Calu3 (cell line): ENCODE measurements around the gene ATP9A. TPM values are rescaled to one million over a fixed set of nuclear protein-coding genes. Genes with fewer than 3 reads are reported as not detected.

Source experiments
- BruUV-seq: library from RNA; stranded (reverse); fragments of 400-500 nt; replicated peaks from 2 replicates; lab custom pipeline; 2021; lab: Mats Ljungman, UMichigan
- CTCF ChIA-PET: fragments of 300-600 bp; sonication (Branson Sonifier 250); formaldehyde crosslinking; loops from one replicate; lab custom pipeline; 2022; ENCODE audit warnings: antibody characterized with exemption; lab: Charles Lee
- DNase-seq: peaks from one replicate; pipeline ENCODE4 v3.0.0; 2022
- H3K27ac Mint-ChIP-seq: one replicate; pipeline ENCODE4 v1.8.0; 2022; ENCODE audit warnings: mixed read lengths; ENCODE audit not compliant: unreplicated experiment
- H3K27me3 Mint-ChIP-seq: one replicate; pipeline ENCODE4 v1.8.0; 2022; ENCODE audit warnings: mixed read lengths; ENCODE audit not compliant: unreplicated experiment
- H3K36me3 Mint-ChIP-seq: one replicate; pipeline ENCODE4 v1.8.0; 2022; ENCODE audit warnings: mild to moderate bottlenecking, moderate library complexity, mixed read lengths; ENCODE audit not compliant: insufficient read depth, unreplicated experiment
- H3K4me1 Mint-ChIP-seq: one replicate; pipeline ENCODE4 v1.8.0; 2022; ENCODE audit warnings: mild to moderate bottlenecking, low read depth, mixed read lengths; ENCODE audit not compliant: unreplicated experiment
- H3K4me3 Mint-ChIP-seq: one replicate; pipeline ENCODE4 v1.8.0; 2022; ENCODE audit warnings: mild to moderate bottlenecking, low read depth, moderate library complexity, mixed read lengths; ENCODE audit not compliant: unreplicated experiment
- H3K9me3 Mint-ChIP-seq: one replicate; pipeline ENCODE4 v1.8.0; 2022; ENCODE audit warnings: low read depth, mixed read lengths; ENCODE audit not compliant: unreplicated experiment
- CTCF ChIP-seq: fragments of 200-600 bp; IDR thresholded peaks from one replicate; pipeline ENCODE4 v1.8.0; 2022; ENCODE audit warnings: antibody characterized with exemption; ENCODE audit not compliant: unreplicated experiment
- intact Hi-C: fragments of 100-400 bp; cut with micrococcal nuclease; formaldehyde crosslinking; loops from one replicate; pipeline ENCODE4 v1.10.0; 2022; ENCODE audit not compliant: unreplicated experiment
- total RNA-seq: library from RNA; stranded (reverse); gene quantifications from 2 replicates; pipeline ENCODE4 v1.2.3, GENCODE V29; 2022

The ATP9A gene
- total RNA-seq, 1 experiment from 2014 or later = 98.5 TPM

GRCh38 chr20:51623255-51623654 lies 144.9 kb downstream of the ATP9A start:
- Mint-ChIP-seq H3K9me3 (no peaks in the 10 kb centered on the region), H3K4me3 (no peak overlapping the region), H3K27ac (no peak overlapping the region), H3K27me3 (no peaks in the 10 kb centered on the region), H3K36me3 (peaks cover 27% of the 10 kb centered on the region), H3K4me1 (no peaks in the 10 kb centered on the region)
- intact Hi-C loops = no loop called here
- BruUV-seq = no TSS peak
- DNase-seq = no peak
- CTCF ChIA-PET = interaction anchor here (0.7 kb wide), 1 partner anchor 11 kb away, joined by 3 read pairs; no protein-coding TSS in a partner anchor
- no peak for TF ChIP-seq CTCF

- BruUV-seq = no TSS peak
- intact Hi-C loops = no loop called here
- Mint-ChIP-seq H3K36me3 (peaks cover 27% of the 10 kb centered on the region), H3K4me3 (no peak overlapping the region), H3K9me3 (no peaks in the 10 kb centered on the region), H3K27me3 (no peaks in the 10 kb centered on the region), H3K4me1 (no peaks in the 10 kb centered on the region), H3K27ac (no peak overlapping the region)
- no peak for DNase-seq
- CTCF ChIA-PET = interaction anchor here (0.6 kb wide), 1 partner anchor 15 kb away, joined by 3 read pairs; no protein-coding TSS in a partner anchor
- TF ChIP-seq CTCF = no peak
Observed at GRCh38 chr20:51622004-51622874, 146.0 kb downstream of the ATP9A start.

GRCh38 chr20:51620432-51620831 lies 147.8 kb downstream of the ATP9A start:
- BruUV-seq = no TSS peak
- Mint-ChIP-seq H3K4me3 (no peak overlapping the region), H3K27ac (no peak overlapping the region), H3K27me3 (no peaks in the 10 kb centered on the region), H3K9me3 (no peaks in the 10 kb centered on the region), H3K36me3 (peaks cover 17% of the 10 kb centered on the region), H3K4me1 (no peaks in the 10 kb centered on the region)
- DNase-seq = no peak
- TF ChIP-seq CTCF = no peak
- intact Hi-C loops = no loop called here
- CTCF ChIA-PET = interaction anchor here (0.7 kb wide), 1 partner anchor 465 kb away, joined by 3 read pairs; no protein-coding TSS in a partner anchor

GRCh38 chr20:51616060-51616459 lies 152.1 kb downstream of the ATP9A start:
- no peaks in the 10 kb centered on the region for H3K4me1 Mint-ChIP-seq
- TF ChIP-seq CTCF = peak; percentile 31
- H3K4me3 Mint-ChIP-seq = no peak overlapping the region
- H3K9me3 Mint-ChIP-seq = no peaks in the 10 kb centered on the region
- H3K27me3 Mint-ChIP-seq = no peaks in the 10 kb centered on the region
- H3K36me3 Mint-ChIP-seq = peaks cover 16% of the 10 kb centered on the region
- CTCF ChIA-PET = no interaction called here
- no TSS peak for BruUV-seq
- intact Hi-C loops = no loop called here
- no peak overlapping the region for H3K27ac Mint-ChIP-seq
- no peak for DNase-seq
